ENCODE data around the gene PTPRD.

- TF ChIP-seq CTCF (conservative IDR thresholded peaks at IDR 0.05; ENCODE audit: low read depth in 2 of 2), result no peak
- TF ChIP-seq EZH2phosphoT487 (IDR thresholded peaks at IDR 0.05; ENCODE audit: unreplicated experiment), result no peak
- TF ChIP-seq EZH2 (IDR thresholded peaks at IDR 0.05; ENCODE audit: low read depth, unreplicated experiment), result no peak
- no peak for TF ChIP-seq POLR2AphosphoS5 (IDR thresholded peaks at IDR 0.05; ENCODE audit: low read depth)
Measured at GRCh38 chr9:10331157-10331556, 281.6 kb downstream of the PTPRD start.
